HG03175 (cell line): ENCODE results near the gene ADORA2A.

ENCODE experiments used
- ATAC-seq: cut with Tn5 transposase; IDR thresholded peaks from one replicate; pipeline ENCODE4 v1.9.1; 2021; ENCODE audit warnings: mild to moderate bottlenecking, moderate library complexity; ENCODE audit not compliant: unreplicated experiment

ADORA2A gene

GRCh38 chr22:24431309-24432034 is 4.1 kb downstream of the ADORA2A start:
- ATAC-seq: no peak

- ATAC-seq: no peak
Measured at GRCh38 chr22:24432059-24432853, 4.9 kb downstream of the ADORA2A start.

- no peak for ATAC-seq
Measured at GRCh38 chr22:24433001-24433827, 5.8 kb downstream of the ADORA2A start.

- ATAC-seq: peak; percentile 76
Measured at GRCh38 chr22:24433828-24434470, 6.5 kb downstream of the ADORA2A start.

GRCh38 chr22:24434471-24435322 is 7.3 kb downstream of the ADORA2A start:
- peak; percentile 74 for ATAC-seq

- ATAC-seq: no peak
Measured at GRCh38 chr22:24435323-24435645, 7.9 kb downstream of the ADORA2A start.

- ATAC-seq: no peak
Measured at GRCh38 chr22:24435861-24436371, 8.5 kb downstream of the ADORA2A start.

GRCh38 chr22:24436553-24436952 is 9.2 kb downstream of the ADORA2A start:
- ATAC-seq: no peak

- no peak for ATAC-seq
Measured at GRCh38 chr22:24437091-24437490, 9.7 kb downstream of the ADORA2A start.

GRCh38 chr22:24437741-24438328 is 10.4 kb downstream of the ADORA2A start:
- peak; percentile 29 for ATAC-seq

- no peak for ATAC-seq
Measured at GRCh38 chr22:24440270-24440717, 12.9 kb downstream of the ADORA2A start.

GRCh38 chr22:24440718-24441405 is 13.5 kb downstream of the ADORA2A start:
- no peak for ATAC-seq

- ATAC-seq: no peak
Measured at GRCh38 chr22:24441406-24442351, 14.3 kb downstream of the ADORA2A start.

GRCh38 chr22:24442352-24442744 is 14.9 kb downstream of the ADORA2A start:
- no peak for ATAC-seq

- no peak for ATAC-seq
Measured at GRCh38 chr22:24443668-24444067, 16.3 kb downstream of the ADORA2A start.

GRCh38 chr22:24444251-24444650 is 16.9 kb downstream of the ADORA2A start:
- ATAC-seq: no peak

GRCh38 chr22:24444729-24445466 is 17.5 kb downstream of the ADORA2A start:
- no peak for ATAC-seq
